Activated effector memory CD4-positive, alpha-beta T cell treated with anti-CD3 and anti-CD28 coated beads, Interleukin-2, amount 50 U/mL, for 16 hours (primary cell): ENCODE data around the gene RAI1.

ENCODE experiments used
- DNase-seq: peaks from one replicate; pipeline ENCODE4 v3.0.0-alpha.2; 2020

RAI1 gene

DNA sequence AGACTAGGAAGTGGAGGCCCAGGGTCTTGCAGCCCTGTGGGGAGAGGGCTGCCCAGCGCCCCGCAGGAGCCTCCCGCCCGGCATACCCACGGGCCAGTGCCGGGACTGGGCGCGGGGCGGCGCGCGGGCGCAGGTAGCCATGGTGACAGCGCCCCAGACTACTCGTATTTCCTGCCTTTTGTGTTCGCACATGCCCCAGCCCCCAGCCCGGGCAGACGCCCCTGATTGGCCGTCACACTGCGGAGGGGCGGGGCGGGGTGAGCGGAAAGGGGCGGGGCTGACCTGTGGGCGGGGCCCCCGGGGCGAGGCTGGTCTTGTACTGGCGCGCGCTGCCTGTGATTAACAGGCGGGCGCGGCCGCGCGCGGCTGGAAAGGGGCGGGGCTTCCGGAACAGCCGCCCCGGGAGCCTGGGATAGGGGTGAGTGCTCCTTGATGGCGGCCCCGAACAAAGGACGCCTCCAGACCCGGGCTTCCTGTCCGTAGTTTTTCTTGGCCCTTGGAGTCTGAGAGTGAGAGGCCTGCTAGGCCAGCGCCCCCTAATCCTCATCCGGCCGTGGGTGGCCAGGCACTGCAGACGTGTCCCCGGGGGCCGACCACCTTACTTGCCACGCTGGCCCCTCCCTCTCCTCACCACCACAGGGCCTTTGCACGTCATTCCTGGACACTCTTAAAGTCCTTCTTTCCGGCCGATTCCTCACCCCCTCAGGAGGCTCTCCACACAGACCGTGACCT, 71.0 kb downstream of the RAI1 start:
- peak; percentile 99 for DNase-seq

DNA sequence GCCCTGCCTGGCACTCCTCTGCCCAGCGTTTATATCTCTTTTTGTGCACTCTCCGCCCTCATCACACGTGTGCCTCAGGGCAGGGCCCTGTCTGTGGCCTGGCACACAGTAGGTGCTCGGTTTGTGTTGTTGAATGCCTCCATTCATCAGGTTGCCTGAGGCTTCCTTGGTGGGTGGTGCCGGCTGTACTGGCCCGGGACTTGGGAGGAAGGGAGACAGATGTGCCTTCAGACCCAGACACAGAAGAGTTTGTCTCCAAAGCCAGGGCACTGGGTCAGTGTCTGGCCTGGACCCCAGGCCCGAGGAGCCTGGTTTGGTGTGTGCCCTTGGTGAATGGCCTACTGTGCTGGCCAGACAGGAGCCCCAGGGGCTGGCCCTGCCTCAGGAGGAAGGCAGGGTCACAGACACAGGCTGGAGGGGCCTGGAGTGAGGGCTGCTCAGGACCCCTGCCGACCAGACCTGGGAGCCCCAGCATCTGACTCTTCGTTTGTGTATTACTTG, 71.6 kb downstream of the RAI1 start:
- no peak for DNase-seq

DNA sequence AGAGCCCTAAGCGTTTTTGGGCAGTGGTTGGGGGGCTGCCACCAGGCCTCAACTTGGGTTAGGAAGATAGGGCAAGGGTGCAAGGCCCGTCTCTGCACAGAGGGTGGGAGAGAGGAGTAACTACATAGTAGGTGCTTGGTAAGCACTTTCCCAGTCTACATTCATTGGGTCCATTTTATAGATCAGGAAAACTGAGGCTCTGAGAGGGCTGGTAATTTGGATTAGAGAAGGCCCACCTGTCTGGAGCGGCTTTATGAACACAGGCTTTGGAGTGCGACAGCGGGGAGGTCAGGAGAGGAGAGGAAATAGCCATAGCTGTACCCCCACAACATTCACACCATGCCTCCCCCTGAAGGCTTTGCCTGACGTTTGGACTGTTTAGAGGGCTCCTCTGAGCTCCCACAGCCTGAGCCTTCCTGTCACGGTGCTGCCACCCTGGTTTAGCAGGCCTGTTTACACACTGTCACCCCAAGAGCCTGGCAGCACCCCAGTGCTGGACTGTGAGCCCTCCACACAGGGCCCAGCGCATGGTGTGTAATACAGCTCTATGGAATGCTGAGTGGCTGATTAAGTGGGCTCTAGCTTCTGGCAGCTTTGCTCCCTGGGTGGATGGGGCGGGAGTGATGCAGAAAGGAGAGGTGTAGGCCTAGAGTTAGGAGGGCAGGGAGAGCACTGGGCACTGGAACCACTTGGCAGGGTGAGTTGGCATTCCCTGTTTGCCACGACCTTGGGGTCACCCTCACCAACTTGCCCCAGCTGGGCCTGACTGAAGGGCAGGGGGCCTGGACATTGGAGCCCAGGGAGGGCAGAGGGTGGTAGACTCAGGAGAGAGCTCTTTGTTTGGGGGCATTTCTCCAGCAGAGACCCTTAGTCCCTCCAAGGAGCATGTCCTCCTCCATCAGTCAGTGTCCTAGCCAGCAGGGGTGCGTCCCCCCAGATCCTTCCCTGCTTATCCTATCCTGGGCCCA, 73.7 kb downstream of the RAI1 start:
- DNase-seq: no peak

DNA sequence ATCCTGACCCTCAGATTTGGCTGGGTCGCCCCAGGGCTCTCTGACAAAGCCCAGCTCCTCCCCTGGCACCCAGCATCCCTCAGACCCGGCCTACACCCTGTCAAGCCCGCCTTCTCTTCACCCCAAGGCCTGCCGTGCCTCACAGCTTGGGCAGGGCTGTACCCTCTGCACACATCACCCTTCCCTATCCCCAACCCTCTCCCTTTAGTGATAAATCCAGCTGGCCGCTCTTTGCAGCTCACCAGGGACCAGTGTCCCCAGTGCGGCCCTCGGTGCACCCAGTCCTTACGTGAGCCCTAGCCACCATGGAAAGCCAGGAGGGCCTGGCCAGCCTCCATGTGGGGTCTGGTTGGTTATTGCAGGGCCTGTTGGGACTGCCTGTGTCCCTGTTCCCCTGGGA, 74.5 kb downstream of the RAI1 start:
- no peak for DNase-seq

DNA sequence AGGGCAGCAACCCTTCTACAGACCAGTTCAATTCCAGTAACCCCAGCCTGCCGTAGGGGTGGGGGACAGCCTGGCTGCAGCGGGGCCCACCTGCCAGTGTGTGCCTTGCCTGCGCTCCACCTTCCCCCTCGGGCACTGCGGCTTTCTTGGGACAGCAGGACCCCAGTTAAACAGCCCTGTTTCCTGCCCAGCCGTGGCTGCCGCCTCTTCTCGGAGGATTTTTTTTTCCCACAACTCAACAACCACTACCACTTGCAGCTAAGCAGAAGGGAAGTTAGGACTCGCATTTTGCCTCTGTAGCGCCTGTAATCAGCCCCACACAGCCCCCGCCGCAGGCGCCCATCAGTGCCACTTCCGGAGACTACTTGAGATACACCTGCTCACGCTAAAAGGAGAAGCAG, 76.1 kb downstream of the RAI1 start:
- DNase-seq: no peak

DNA sequence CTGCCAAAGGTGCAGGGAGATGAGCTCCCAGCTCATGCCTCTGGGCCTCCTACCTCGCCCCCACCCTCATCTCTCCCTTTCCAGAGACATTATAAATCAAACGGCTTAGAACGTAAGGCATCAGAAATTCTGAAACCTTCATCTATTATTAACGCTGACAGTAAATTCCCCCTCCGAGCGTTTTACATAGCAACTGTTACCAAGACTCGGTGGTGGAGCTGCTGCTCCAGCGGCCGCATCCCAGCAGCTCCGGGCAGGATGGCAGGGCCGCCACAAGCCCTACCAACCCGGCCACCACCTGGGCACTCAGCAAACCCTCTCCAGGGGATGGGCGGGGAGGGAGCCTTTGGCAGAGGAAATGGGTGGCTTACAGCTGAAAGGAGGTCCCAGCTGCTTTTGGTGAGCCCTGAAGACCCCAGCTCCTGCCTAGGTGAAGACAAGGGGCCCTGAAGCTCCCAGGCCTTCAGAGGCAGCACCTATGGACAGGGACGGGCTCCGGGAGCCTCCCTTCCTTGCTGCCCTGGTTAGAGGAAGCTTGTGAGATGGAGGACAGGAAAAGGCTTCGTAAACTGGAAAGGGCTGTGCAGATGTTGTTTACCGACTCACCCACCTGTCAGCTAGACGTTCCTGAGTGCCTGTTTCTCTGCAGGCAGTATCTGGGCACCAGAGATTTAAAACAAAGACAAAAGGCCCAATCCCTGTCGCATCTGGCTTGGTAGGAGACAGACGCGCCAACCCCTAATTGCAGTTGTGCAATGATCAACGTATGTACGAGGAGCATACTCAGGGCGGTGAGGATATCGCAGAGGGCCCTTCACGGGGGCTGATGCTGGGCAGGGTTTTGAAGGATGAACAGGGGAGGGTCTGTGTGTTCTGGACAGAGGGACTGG, 76.9 kb downstream of the RAI1 start:
- DNase-seq: no peak

DNA sequence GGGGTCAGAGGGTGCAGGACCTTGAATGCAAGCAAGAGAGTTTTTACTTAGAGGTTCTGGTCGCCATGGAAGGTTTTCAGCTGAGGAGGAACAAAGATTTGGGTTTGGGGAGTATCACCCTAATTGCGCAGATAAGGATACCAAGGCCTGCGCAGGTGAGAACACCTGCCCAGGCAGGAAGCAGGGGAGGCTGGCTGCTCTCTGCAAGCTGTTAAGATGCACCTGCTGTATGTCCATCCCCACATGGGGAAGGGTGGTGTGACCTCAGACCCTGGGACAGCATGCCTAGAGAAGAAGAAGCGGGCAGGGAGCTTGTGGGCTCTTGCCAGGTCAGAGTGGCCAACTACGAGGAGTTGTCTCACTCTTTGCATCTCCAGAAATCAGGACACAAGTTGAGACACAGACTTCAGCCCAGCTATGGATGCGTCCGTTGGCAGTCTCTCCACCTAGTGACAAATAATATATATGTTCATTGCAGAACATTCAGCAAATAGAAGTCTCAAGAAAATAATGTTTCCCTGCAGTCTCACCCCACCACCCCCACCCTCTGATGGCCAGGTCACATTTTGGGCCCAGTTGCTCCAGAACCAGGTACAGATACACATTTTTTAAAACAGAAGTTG, 77.8 kb downstream of the RAI1 start:
- no peak for DNase-seq

DNA sequence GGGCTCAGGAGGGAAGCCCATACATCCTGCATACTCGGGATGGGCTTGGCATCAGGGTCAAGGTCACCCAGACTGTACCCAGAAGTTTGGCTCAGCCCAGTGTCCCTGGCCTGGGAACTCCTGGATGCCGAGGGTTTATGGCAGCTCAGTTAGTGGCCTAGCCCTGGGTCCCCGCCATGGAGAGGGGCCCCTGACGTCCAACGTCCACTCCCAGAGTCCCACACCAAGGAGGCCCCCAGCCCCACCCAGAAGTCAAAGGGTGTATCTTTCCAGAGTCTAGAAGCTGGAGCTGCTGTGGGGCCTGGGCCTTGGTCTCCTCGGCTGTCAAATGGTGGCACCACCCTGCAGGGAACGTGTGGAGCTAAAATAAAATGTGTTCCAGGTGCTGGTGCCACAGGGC, 79.1 kb downstream of the RAI1 start:
- no peak for DNase-seq

DNA sequence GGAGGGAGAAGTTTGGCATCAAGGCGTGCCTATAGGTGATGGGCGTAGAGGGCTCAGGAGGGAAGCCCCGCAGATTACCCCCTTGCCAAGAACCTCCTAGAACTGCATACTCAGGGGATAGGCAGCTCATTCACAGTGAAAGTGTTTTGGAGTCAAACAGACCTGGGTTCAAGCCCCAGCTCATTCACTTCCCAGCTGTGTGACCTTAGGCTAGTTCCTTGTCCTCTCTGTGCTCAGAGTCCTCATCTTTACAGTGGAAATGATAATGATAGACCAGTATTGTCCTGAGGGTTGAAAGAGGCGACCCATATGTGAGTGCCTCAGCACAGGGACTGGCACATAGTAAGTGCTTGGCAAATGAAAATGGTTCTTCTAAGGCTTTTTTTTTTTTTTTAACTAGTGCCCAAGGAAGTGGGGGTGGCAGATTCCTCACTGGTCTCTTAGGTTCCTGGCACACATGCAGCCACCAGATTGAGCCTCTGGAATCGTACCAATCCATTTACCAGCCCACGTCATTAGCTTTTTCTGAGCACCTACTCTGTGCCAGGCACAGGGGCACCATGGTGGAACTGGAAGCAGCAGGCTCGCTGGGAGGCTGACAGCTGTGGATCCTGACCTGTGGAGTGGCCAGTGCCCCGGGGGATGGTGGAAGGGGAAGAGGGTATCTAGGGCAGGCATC, 79.8 kb downstream of the RAI1 start:
- no peak for DNase-seq

DNA sequence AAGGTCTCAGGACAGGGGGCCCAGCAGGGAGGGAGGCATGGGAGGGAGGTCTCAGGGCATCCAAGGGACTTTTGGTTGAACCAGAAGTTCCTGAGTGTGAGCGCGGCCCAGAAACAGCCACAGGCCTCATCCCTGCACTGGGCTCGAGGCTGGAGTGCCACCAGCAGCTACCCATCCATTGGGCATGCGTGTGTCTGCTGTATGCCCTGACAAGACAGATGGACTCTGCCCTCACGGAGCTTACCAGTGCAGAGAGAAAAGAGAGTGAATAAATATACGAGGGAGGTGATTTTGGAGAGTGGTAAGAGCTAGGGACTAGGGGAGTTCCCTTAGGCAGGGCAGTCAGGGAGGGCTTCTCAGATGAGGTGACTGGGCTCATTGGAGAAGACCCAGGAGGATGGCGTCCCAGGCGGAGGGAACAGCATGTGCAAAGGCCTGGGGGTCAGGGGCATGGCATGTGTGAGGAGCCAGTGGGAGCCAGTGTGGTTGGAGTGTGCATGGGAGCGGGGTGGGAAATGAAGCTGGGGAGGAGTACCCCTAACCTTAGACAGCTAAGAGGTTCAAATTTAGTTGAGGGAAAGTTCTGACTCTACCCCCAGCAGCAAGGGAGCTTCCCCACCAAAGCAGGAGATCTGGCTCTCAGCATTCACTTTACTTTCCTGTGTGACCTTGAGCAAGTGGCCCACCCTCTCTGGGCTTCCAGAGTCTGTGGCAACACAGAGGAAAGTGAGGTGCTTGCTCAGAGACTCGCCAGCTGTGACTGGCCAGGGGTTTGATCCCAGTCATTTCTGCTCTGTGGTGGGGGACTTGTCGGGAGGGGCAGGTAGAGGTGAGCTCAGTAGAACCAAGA, 80.9 kb downstream of the RAI1 start:
- no peak for DNase-seq

DNA sequence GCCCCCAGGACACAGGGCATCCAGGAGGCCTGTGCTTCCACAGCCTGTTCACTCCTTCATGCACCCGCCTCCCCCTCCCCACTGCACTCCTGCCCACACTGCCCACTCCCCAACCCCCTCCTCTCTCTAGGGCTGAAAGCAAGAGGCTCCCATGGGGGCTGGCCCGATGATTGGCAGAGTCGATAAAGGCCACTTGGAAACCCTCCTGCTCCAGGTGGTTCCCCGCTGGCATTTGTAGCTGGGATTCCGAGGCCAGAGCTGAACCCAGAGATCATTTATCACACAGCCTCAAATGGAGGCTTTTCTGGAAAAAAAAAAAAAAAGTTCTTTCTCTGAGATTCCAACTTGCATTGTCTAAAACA, 81.5 kb downstream of the RAI1 start:
- DNase-seq: no peak

DNA sequence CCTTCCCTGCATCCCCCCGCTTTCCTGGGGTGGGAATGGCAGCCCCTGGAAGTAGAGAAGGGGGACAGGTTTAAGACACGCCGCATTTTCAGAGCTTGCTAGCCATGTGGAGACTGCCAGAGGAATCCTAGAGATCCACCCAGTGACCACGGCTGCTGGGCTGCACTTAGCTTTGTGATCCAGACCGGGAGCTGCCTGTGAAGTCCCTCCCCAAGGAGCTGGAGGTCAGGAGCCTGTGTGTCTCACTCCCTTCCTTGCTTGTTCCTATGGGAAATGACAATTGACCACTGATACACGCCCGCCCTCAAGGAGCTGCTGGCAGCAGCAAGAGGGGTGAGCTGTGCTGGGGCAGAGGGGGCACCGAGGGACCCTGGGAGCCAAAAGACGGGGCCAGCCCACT, 81.9 kb downstream of the RAI1 start:
- no peak for DNase-seq

DNA sequence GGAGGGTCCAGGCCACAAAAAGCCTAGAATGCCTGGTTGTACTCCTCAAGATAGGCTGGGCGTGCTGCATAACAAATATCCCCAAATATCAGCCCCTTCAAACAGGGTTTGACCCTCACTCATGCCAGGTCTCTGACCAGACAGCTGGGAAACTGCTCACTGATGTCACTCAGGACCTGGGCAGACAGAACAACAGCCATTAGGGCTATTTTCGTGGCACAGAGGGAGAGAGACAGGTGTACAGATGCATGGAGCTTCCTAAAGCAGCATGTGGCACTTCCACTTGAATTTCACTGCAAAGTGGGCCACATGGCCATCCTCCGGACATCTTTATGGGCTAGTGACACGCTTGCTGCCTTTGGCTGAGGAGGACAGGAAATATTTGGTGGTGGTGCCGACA, 82.5 kb downstream of the RAI1 start:
- no peak for DNase-seq

DNA sequence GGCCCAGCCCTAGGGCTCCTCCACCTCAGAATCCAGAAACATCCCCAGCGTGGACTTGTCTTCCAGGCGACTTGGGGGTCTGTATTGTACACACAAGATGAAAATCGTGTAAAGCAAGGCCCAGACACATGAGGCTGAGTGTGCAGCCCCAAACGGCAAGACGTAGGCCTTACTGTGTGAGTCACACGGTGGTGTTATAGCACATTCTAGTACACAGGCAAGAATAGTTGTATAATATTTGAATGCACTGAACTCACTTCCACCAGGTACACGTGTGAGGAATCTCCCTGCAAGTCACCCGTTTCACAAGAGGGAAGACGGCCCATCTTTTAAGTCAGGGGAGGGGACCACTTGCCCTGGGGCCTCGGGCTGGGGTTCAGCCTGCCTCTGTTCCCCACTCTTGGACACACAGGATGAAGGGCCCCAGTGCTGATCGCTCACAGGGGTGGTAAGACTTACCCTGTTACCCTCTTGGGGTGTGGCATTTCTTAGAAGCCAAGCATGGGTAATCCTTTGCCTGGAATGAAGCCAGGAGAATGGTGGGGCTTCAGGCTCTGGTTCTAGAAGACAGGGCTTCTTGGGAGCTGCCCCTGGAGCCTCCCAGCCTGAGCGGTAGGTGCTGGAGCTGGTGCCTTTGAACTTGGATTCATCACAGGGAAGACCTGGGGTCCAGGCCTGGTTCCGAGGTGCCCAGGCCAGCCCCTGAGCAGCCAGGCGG, 84.3 kb downstream of the RAI1 start:
- no peak for DNase-seq

DNA sequence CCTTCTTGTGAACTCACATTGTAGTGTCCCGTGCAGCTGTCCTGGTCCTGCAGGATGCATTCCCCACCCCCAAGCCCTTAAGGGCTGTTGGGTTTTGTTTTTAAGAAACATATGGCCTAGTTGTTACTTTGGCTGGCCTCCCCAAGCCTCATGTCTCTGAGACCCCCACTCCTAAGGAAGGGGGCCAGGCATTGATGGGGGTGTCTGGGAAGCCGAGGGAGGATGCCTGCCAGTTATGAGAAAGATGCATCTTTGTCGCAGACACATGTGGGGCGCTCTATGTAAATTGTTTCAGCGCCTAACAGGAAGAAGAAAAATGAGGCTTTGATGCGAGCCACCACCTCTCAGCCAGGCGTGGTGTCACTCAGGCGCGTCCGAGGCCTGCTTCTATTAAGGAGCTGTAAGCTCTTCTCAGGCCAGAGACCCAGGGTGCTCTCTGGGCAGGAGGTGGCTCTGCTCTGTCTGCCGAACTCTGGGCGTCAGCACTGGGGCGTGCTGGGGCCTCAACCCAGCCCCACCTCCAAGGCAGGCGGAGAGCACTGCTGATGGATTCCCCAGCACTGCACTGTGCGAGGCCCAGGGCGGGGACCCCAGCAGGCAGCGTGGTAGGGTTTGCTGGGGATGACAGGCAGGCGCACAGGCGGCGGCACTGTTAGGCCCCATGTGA, 85.0 kb downstream of the RAI1 start:
- no peak for DNase-seq

DNA sequence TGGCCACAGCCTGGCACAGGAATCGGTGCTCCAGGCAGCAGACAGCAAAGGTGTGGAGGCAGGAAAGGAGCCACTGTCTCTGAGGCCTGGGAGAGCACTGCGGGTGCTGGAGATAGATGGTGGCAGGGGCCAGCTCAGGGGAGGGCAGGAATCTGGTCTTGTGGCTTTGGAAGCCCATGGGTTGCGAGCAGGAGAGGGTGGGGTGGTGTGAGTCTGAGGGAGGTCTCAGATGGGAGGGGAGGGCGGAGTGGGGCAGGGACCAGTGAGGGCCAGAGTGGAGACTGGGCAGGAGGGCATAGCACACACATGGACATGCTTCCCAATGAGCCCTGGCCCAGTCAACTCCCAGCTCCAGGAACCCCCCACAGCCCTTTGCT, 85.5 kb downstream of the RAI1 start:
- DNase-seq: no peak

DNA sequence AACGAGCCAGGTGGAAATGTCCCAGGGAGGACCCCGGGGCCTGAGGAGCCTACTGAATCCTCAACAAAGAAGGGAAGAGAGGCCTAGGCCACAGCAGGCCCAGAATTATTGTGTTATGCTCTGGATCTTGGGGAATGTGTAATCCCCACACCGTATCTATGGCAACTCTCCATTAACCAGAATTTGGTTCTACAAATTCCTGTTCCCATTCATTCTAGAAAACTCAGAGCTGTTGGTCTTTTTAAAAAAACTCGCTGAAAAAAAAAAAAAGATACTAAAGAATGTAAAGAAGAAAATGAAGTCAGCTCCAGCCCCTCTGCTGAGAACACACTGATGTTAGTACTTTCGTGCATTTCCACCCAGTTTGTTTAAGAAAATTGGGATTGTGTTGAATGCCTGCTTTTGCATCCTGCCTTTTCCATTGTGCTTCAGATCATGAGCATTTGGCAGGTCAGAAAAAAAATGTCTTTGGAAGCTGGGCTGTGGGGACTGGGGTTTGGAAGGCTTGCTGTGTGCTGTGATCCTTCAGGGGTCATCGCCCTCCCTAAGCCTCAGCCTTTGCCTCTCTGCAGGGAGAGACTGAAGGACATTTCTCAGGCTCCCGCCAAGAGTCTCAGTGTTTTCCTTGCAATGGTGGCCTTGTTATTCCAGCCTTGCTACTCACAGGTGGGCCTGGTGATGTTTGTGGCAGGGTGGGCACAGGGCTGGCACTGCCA, 86.1 kb downstream of the RAI1 start:
- DNase-seq: no peak

DNA sequence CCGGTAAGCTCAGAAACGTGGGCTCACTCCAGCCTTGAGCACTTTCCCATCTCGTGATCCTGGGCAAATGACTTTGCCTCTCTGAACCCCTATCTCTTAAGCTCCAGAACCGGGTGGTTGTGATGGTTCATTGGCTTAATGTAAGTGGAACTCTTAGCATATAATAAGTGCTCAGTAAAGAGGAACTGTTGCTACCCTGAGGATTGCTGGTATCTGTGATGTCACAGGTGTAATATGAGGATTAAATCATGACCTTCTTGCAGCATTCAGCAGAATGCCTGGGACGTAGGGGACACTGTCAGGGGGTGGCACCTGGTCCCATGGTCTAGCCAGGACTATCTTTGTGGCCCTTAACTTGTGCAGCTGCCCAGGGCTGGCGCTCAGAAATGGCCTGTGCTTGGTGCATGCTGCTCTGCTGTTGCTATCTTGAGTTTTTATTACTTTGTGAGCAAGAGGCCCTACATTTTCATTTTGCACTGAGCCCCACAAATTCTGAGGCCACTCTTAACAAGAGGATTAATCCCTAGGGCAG, 86.7 kb downstream of the RAI1 start:
- DNase-seq: no peak
